NB4 (cell line): ENCODE measurements around the gene RRN3.
"Not testable (repeated sequence)": the region's sequence is repeated elsewhere in the genome, so short reads cannot be mapped to it uniquely, and the experiment has no call there.

Experiments
- CTCF ChIP-seq: IDR thresholded peaks from one replicate; pipeline ENCODE4 v1.5.1; 2012; ENCODE audit warnings: low read depth, low read length
- MYC ChIP-seq: IDR thresholded peaks from 2 replicates; pipeline ENCODE4 v1.6.1; 2011; ENCODE audit warnings: low read depth, low read length
- POLR2A ChIP-seq: IDR thresholded peaks from 2 replicates; pipeline ENCODE4 v1.6.1; 2011; ENCODE audit warnings: mild to moderate bottlenecking; ENCODE audit not compliant: insufficient read length; ENCODE audit errors: extremely low read depth

- TF ChIP-seq CTCF, MYC, POLR2A: not testable (repeated sequence)
These were observed 49.6 kb upstream of the RRN3 start for GRCh38 chr16:15143601-15144091.
